Stomach (tissue), 9 donors: Measurements from ENCODE around the gene GREB1. TPM values are rescaled to one million over a fixed set of nuclear protein-coding genes. Genes with fewer than 3 reads are reported as not detected.
A peak's percentile ranks its signal among the peaks of the same experiment; 100 is the strongest.

Experiments
- DNase-seq, 2 donors: peaks; one replicate each; pipeline versions ENCODE4 v3.0.0 to v3.0.0-alpha.2; 2013 to 2019
- H3K27ac ChIP-seq, 5 donors: fragments of 200-600 bp in 4 of 5; sonication (generic) in 4 of 5; one replicate each; pipeline ENCODE4 v1.5.1; 2013 to 2019; ENCODE audit warnings: mild to moderate bottlenecking in 1 of 5, moderate library complexity in 1 of 5
- H3K27me3 ChIP-seq, 3 donors: fragments of 200-600 bp; sonication (generic); one replicate each; pipeline ENCODE4 v1.5.1; 2017 to 2019; ENCODE audit warnings: mixed run types in 1 of 3
- H3K36me3 ChIP-seq, 4 donors: fragments of 200-600 bp; sonication (generic); 1 replicate in 3 of 4; 2 replicates in 1 of 4; pipeline ENCODE4 v1.5.1; 2016 to 2019
- H3K4me1 ChIP-seq, 4 donors: fragments of 200-600 bp; sonication (generic); one replicate each; pipeline ENCODE4 v1.5.1; 2016 to 2019
- H3K4me3 ChIP-seq, 4 donors: fragments of 200-600 bp; sonication (generic) in 3 of 4; one replicate each; pipeline ENCODE4 v1.5.1; 2016 to 2019; ENCODE audit warnings: mild to moderate bottlenecking in 1 of 4
- H3K9me3 ChIP-seq, 4 donors: fragments of 200-600 bp; sonication (generic); one replicate each; pipeline ENCODE4 v1.5.1; 2016 to 2019
- EP300 ChIP-seq: sonication (generic); formaldehyde crosslinking; IDR thresholded peaks from one replicate; pipeline ENCODE4 v1.6.1; 2017; ENCODE audit warnings: antibody characterized with exemption
- POLR2A ChIP-seq, 4 donors: fragments of 450-650 bp; IDR thresholded peaks; one replicate each; pipeline ENCODE4 v1.6.1; 2016; ENCODE audit warnings: antibody characterized with exemption in 4 of 4, control low read depth in 2 of 4, mild to moderate bottlenecking in 1 of 4, moderate library complexity in 1 of 4
- POLR2AphosphoS5 ChIP-seq, 3 donors: sonication (generic); formaldehyde crosslinking; IDR thresholded peaks; one replicate each; pipeline ENCODE4 v1.6.1; 2016; ENCODE audit warnings: antibody characterized with exemption in 3 of 3
- WGBS, 5 donors: extraction: QIAGEN DNeasy Blood & Tissue Kit in 3 of 5; methylation state at CpG; one replicate each; pipeline versions ENCODE4 v1.1.5 to v1.1.7; 2013 to 2018; 5-methylcytosine and 5-hydroxymethylcytosine counted together
- intact Hi-C: fragments of 100-400 bp; cut with DNase I; formaldehyde crosslinking; loops from one replicate; pipeline ENCODE4 v1.15.1; 2023; ENCODE audit warnings: low total_unique reads
- polyA plus RNA-seq, 3 donors: library from polyadenylated mRNA; stranded (reverse); fragments of 200-250 nt; gene quantifications; one replicate each; pipeline ENCODE4 v1.2.3, GENCODE V29; 2013
- total RNA-seq, 5 donors: library from RNA; depleted of rRNA; stranded (reverse); fragments of >200 nt; gene quantifications; one replicate each; pipeline versions ENCODE4 v1.1.0 to v1.2.3, GENCODE V29; 2014 to 2016
- TF ChIP-seq, protein P1 (sequence below), 7 experiments: fragments of 450-650 bp in 4 of 7; fragments of 200-600 bp in 3 of 7; sonication (generic) in 3 of 7; IDR thresholded peaks; one replicate each; pipeline ENCODE4 v1.5.1; 2016 to 2019; ENCODE audit warnings: antibody characterized with exemption in 7 of 7, control low read depth in 2 of 7, mild to moderate bottlenecking in 1 of 7
- donor health status: healthy with polysubstance abuse.
- donor health status: Bipolar disorder and iron deficiency.
- donor health status: healthy.

The GREB1 gene
- total and polyA plus RNA-seq, 8 donors = 0.88 to 37.9 (median 3.6) TPM

DNA sequence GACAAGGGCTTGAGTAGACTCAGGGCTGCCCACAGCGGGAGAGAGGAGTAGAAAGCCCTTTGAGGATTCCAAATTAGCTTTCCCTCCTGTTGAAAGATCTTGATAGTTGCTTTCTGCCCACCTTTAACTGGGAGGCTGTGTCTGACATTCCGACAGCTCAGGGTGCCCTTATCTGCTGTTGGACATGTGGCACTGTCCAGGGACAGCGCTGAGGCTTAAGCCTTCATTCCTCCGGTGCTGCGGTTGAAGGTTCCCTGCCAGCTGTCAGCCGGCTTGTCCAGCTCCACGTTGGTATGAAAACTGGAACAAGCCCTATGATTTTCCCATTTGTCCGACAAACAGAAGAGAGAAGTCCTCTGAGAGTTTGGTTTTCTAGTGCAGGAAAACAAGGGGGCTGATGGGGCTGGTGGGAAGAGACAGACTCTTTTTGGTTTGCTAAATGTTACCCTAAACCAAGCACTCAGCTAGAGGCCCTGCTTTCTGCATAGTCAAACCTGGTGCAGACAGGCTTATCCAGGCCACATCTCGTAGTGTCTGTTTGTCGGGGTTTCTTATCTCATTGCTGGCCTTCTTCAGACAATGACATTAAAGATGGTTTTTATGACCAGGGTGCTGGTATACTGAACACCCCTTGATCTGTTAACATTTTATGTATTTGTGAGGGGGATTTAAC is 24.5 kb downstream of the GREB1 start:
- H3K27ac ChIP-seq = no peak overlapping the region
- H3K36me3 ChIP-seq = no peaks in the 10 kb centered on the region
- no peak for TF ChIP-seq EP300
- no peaks in the 10 kb centered on the region for H3K9me3 ChIP-seq
- DNase-seq = no peak
- intact Hi-C loops = no loop called here
- peaks cover 0 to 21% (median 0%) of the 10 kb centered on the region in 3 donors for H3K27me3 ChIP-seq
- H3K4me1 ChIP-seq = peaks cover 0 to 4% (median 0%) of the 10 kb centered on the region in 4 donors
- no peak overlapping the region for H3K4me3 ChIP-seq
- WGBS, 5 donors = 67 to 86% (median 75%) methylated on average over 10 of the region's 10 CpGs

DNA sequence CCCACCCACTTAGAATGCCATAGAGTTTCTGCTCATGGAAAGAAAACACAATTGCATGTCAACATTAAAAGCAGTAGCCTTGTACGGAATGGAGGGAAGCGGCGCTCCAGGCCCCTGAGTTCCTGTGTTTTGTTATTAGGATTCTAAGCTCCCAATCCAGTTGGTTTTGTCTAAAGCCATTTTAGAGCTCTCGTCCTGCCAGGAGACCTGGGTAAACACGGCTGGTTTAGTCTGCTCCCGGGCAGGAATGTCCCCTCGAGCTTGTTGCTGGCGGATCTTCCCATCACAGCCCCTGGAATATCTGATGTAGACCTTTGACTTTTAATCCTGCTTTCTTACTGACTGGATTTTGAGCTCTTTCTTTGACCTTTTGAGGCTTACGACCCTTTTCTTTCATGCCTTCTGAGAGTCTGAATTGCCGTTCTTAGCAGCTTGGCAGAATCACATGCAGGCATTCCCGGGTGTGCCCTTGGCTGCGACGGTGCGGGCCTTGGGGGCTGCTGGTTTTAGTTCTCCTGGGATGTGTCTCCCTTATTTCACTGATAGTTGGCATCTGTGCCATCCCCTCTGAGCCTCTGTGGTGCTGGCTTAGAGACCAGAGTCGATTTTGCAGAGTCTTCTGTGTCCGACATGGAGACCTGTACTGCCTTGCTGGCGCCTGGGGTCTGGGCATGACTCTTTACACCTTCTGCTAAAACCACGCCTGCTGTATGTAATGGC is 25.4 kb downstream of the GREB1 start:
- no peak for TF ChIP-seq POLR2A (IDR thresholded peaks at IDR 0.05)
- TF ChIP-seq, protein P1, sequence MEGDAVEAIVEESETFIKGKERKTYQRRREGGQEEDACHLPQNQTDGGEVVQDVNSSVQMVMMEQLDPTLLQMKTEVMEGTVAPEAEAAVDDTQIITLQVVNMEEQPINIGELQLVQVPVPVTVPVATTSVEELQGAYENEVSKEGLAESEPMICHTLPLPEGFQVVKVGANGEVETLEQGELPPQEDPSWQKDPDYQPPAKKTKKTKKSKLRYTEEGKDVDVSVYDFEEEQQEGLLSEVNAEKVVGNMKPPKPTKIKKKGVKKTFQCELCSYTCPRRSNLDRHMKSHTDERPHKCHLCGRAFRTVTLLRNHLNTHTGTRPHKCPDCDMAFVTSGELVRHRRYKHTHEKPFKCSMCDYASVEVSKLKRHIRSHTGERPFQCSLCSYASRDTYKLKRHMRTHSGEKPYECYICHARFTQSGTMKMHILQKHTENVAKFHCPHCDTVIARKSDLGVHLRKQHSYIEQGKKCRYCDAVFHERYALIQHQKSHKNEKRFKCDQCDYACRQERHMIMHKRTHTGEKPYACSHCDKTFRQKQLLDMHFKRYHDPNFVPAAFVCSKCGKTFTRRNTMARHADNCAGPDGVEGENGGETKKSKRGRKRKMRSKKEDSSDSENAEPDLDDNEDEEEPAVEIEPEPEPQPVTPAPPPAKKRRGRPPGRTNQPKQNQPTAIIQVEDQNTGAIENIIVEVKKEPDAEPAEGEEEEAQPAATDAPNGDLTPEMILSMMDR (IDR thresholded peaks at IDR 0.05) = no peak
- no peak for TF ChIP-seq POLR2AphosphoS5 (IDR thresholded peaks at IDR 0.05)
- TF ChIP-seq EP300 = no peak
- no peak for DNase-seq
- H3K36me3 ChIP-seq = no peaks in the 10 kb centered on the region
- H3K4me3 ChIP-seq = no peak overlapping the region
- H3K9me3 ChIP-seq = no peaks in the 10 kb centered on the region
- intact Hi-C loops = no loop called here
- WGBS, 5 donors = 80 to 88% (median 81%) methylated on average over 18 of the region's 18 CpGs
- H3K4me1 ChIP-seq = no peaks in the 10 kb centered on the region
- no peak overlapping the region for H3K27ac ChIP-seq
- H3K27me3 ChIP-seq = peaks cover 0 to 14% (median 0%) of the 10 kb centered on the region in 3 donors

DNA sequence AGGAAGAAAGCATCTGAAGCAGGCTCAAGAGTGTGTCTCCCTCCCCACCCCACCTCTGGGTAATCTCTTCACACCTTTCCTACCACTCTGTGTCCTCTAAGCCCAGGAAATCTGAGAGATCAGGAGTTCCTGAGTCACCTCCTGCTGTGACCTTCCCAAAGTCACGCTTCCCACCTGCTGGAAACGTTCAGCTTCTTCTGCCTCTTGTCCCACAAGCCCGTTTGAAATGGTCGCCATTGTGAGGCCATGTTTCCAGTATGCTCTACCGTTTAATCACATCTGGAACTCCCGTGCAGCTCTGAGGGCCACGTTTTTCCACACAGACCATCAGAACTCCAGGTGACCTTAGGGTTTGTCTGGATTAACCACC is 25.9 kb downstream of the GREB1 start:
- no peaks in the 10 kb centered on the region for H3K36me3 ChIP-seq
- no peak overlapping the region for H3K4me3 ChIP-seq
- no peak for TF ChIP-seq POLR2A (IDR thresholded peaks at IDR 0.05)
- TF ChIP-seq POLR2AphosphoS5 (IDR thresholded peaks at IDR 0.05) = no peak
- TF ChIP-seq, protein P1 (IDR thresholded peaks at IDR 0.05) = no peak
- no peak for TF ChIP-seq EP300
- no peak overlapping the region for H3K27ac ChIP-seq
- WGBS, 5 donors = 65 to 78% (median 73%) methylated on average over 7 of the region's 7 CpGs
- DNase-seq = no peak
- peaks cover 0 to 12% (median 0%) of the 10 kb centered on the region in 3 donors for H3K27me3 ChIP-seq
- H3K9me3 ChIP-seq = no peaks in the 10 kb centered on the region
- H3K4me1 ChIP-seq = no peaks in the 10 kb centered on the region
- intact Hi-C loops = no loop called here

DNA sequence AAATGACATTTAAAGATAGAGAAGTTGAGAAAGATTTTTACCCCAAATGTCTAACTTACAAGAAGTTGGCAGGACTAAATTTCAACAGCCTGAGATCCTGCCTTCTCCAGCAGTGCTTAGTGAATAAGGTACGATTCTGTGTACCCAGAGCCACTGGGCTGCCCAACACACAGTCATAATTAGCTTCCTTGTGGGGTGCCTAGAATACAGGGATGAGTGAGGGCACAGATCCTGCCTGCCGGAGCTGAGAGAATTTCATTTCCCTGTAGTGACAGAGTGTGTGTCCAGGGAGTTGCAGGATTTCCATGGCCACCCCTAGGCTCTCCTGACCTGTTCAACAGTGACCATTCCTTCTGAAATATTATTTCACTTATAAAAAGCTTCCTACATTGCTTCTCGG is 27.0 kb downstream of the GREB1 start:
- no peak overlapping the region for H3K27ac ChIP-seq
- peaks cover 0 to 12% (median 0%) of the 10 kb centered on the region in 3 donors for H3K27me3 ChIP-seq
- no peak overlapping the region for H3K4me3 ChIP-seq
- no peaks in the 10 kb centered on the region for H3K4me1 ChIP-seq
- 77 to 84% (median 77%) methylated on average over 3 of the region's 3 CpGs for WGBS, 5 donors
- no peaks in the 10 kb centered on the region for H3K36me3 ChIP-seq
- TF ChIP-seq POLR2A (IDR thresholded peaks at IDR 0.05) = no peak
- TF ChIP-seq POLR2AphosphoS5 (IDR thresholded peaks at IDR 0.05) = no peak
- TF ChIP-seq, protein P1 (IDR thresholded peaks at IDR 0.05) = no peak
- TF ChIP-seq EP300 = no peak
- intact Hi-C loops = no loop called here
- DNase-seq = peak in 1 of 2 donors; percentile 4
- H3K9me3 ChIP-seq = no peaks in the 10 kb centered on the region

DNA sequence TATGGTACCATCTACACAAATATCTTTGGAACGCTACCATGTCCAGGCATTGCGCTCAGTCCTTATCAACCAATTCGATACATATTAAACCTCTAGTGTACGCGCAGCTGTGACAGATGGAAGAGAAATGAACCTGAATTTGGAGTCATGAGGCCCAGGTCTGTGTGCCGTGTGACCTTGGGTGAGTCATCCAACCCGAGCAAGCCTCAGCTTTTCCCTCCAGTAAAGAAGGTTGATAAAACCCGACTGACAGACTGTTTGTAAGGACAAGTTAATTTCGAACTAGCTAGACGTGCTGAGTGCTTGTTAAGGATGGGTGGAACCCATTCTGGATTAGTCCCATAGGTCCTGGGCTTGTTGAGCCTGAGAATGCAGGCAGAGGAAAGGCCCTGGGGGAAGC is 28.2 kb downstream of the GREB1 start:
- H3K4me3 ChIP-seq = no peak overlapping the region
- H3K36me3 ChIP-seq = no peaks in the 10 kb centered on the region
- no peaks in the 10 kb centered on the region for H3K9me3 ChIP-seq
- intact Hi-C loops = no loop called here
- WGBS, 5 donors = 73 to 82% (median 78%) methylated on average over 10 of the region's 10 CpGs
- no peak overlapping the region for H3K27ac ChIP-seq
- DNase-seq = peak in 1 of 2 donors; percentile 9
- H3K4me1 ChIP-seq = no peaks in the 10 kb centered on the region
- H3K27me3 ChIP-seq = peaks cover 0 to 4% (median 0%) of the 10 kb centered on the region in 3 donors
- TF ChIP-seq POLR2AphosphoS5 (IDR thresholded peaks at IDR 0.05) (no peak), POLR2A (IDR thresholded peaks at IDR 0.05) (no peak), EP300 (no peak)
- TF ChIP-seq, protein P1 (IDR thresholded peaks at IDR 0.05) = no peak
